Liver (tissue), 3 donors: Measurements from ENCODE around the gene KCNJ5.

Experiments used
- RAD21 ChIP-seq, 2 donors: IDR thresholded peaks; 2 replicates each; pipeline ENCODE4 v1.6.1; 2016; ENCODE audit warnings: antibody characterized with exemption in 2 of 2, mild to moderate bottlenecking in 2 of 2
- TF ChIP-seq, protein P1 (sequence below): fragments of 150-350 bp; IDR thresholded peaks from 2 replicates; pipeline ENCODE4 v1.5.1; 2017; ENCODE audit warnings: improper control_type of control experiment, low read depth, low read length; ENCODE audit not compliant: missing input control
- donor health status: healthy.
- donor health status: healthy.

DNA sequence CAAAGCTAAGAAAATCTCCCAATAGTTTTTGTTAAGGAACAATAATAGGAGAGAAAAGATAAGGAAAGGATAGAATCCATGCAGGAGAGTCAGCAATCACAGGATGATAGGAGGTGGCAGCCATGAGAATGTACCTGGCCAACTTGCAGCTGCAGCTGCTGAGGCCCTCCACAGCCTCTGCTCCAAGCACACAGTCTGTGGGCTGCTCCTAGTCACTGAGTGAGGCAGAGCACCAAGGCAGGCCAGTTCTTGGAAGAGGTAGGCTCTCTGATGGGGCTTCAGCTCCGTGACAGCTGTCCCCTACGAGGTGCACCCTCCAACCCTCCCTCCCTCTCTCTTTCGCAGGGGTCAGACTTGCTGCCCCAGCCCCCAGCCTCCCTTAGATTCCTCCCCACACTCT is 18.6 kb upstream of the KCNJ5 start:
- TF ChIP-seq, protein P1, sequence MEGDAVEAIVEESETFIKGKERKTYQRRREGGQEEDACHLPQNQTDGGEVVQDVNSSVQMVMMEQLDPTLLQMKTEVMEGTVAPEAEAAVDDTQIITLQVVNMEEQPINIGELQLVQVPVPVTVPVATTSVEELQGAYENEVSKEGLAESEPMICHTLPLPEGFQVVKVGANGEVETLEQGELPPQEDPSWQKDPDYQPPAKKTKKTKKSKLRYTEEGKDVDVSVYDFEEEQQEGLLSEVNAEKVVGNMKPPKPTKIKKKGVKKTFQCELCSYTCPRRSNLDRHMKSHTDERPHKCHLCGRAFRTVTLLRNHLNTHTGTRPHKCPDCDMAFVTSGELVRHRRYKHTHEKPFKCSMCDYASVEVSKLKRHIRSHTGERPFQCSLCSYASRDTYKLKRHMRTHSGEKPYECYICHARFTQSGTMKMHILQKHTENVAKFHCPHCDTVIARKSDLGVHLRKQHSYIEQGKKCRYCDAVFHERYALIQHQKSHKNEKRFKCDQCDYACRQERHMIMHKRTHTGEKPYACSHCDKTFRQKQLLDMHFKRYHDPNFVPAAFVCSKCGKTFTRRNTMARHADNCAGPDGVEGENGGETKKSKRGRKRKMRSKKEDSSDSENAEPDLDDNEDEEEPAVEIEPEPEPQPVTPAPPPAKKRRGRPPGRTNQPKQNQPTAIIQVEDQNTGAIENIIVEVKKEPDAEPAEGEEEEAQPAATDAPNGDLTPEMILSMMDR = no peak
- TF ChIP-seq RAD21 (IDR thresholded peaks at IDR 0.05) = no peak
